ENCODE results near the gene SPESP1.

DNA sequence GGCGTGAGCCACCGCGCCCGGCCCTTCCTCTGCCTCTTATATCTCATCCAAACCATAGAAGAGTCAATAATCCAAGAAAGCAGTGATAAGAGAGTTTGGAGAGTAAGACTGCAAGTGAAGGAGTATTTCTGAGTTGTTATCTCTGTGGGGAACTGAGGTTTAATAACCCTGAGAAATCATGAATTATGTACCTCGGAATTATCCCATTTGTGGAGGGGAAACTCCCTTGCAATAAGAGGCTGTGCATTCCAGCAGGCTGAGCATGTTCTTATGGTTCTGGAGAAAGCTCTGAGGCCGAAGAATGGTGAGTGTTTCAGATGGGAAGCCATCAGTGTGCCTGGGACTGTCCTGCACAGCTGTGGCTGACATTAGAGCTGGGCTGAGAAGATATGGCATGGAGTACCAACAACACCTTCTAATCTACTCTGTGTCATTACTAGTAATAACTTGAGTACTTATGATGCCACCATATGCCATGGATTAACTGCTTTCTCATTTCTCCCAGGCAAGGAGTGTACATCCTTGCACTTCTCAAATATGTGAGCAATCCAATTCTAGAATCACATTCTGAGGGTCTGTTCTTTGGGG lies 52.7 kb downstream of the SPESP1 start:
- TF ChIP-seq CTCF (IDR thresholded peaks at IDR 0.05) (no peak), POLR2A (IDR thresholded peaks at IDR 0.05) (no peak)

Measured in thyroid gland (tissue), 4 donors.